GM23338 (cell line): ENCODE results near the gene RRN3.
"Not testable (repeated sequence)": the region's sequence is repeated elsewhere in the genome, so short reads cannot be mapped to it uniquely, and the experiment has no call there.

Experiments used
- CREB1 ChIP-seq: fragments of 250-450 bp; sonication (Bioruptor Pico); IDR thresholded peaks from 2 replicates; pipeline ENCODE4 v1.5.0; 2020; ENCODE audit warnings: low read depth, mild to moderate bottlenecking, moderate library complexity
- EZH2 ChIP-seq: fragments of 200-600 bp; sonication (generic); IDR thresholded peaks from one replicate; pipeline ENCODE4 v1.8.0; 2017; ENCODE audit warnings: antibody characterized with exemption, mild to moderate bottlenecking, low read depth; ENCODE audit not compliant: unreplicated experiment
- EZH2phosphoT487 ChIP-seq: fragments of 200-600 bp; sonication (generic); IDR thresholded peaks from one replicate; pipeline ENCODE4 v1.8.1; 2018; ENCODE audit warnings: antibody characterized with exemption; ENCODE audit not compliant: unreplicated experiment
- JUNB ChIP-seq: IDR thresholded peaks from one replicate; pipeline ENCODE4 v1.6.1; 2016; ENCODE audit warnings: antibody characterized with exemption; ENCODE audit not compliant: unreplicated experiment
- POLR2AphosphoS5 ChIP-seq: IDR thresholded peaks from 2 replicates; pipeline ENCODE4 v1.6.1; 2016; ENCODE audit warnings: antibody characterized with exemption, low read depth
- ZNF114 ChIP-seq: fragments of 250-450 bp; sonication (Bioruptor Pico); IDR thresholded peaks from 2 replicates; pipeline ENCODE4 v1.5.0; 2020; ENCODE audit warnings: mild to moderate bottlenecking, moderate library complexity
- ZNF331 ChIP-seq: fragments of 250-450 bp; sonication (Bioruptor Pico); IDR thresholded peaks from 2 replicates; pipeline ENCODE4 v1.5.0; 2020; ENCODE audit warnings: low read depth, mild to moderate bottlenecking, moderate library complexity
- TF ChIP-seq, protein P1 (sequence below), 2 experiments: fragments of 200-600 bp in 1 of 2; sonication (generic) in 1 of 2; conservative IDR thresholded peaks; 2 replicates each; pipeline versions ENCODE4 v1.5.1 to v1.6.1; 2016 to 2017; ENCODE audit warnings: antibody characterized with exemption in 2 of 2, low read depth in 2 of 2, mild to moderate bottlenecking in 2 of 2, moderate library complexity in 1 of 2

DNA sequence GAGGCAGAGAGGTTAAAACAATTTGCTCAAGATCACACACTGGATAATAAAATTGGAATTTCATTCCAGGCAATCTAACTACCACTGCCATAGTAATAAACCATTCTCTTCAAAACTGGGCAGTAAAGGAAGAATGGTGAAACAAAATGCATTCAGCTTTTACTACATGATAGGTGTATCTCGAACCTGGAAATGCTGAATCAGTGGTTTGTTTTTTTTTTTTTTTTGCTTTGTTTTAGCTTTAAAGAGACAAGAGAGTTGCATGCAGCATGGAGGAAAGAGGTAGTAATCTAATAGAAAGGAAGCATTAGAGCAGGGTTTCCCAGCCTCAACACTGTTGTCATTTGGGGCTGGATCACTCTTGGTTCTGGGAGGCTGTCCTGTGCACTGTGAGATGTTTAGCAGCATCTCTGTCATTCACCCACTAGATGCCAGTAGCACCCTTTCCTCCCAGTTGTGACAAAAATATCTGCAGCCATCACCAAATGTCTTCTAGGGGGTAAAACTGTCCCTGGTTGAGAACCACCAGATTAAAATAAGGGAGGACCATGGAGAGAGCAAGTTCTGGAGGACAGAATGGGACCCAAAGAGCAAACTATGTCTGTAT, 3.3 kb downstream of the RRN3 start:
- TF ChIP-seq, protein P1, sequence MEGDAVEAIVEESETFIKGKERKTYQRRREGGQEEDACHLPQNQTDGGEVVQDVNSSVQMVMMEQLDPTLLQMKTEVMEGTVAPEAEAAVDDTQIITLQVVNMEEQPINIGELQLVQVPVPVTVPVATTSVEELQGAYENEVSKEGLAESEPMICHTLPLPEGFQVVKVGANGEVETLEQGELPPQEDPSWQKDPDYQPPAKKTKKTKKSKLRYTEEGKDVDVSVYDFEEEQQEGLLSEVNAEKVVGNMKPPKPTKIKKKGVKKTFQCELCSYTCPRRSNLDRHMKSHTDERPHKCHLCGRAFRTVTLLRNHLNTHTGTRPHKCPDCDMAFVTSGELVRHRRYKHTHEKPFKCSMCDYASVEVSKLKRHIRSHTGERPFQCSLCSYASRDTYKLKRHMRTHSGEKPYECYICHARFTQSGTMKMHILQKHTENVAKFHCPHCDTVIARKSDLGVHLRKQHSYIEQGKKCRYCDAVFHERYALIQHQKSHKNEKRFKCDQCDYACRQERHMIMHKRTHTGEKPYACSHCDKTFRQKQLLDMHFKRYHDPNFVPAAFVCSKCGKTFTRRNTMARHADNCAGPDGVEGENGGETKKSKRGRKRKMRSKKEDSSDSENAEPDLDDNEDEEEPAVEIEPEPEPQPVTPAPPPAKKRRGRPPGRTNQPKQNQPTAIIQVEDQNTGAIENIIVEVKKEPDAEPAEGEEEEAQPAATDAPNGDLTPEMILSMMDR (conservative IDR thresholded peaks at IDR 0.05; ENCODE audit: low read depth in 2 of 2): not testable (repeated sequence)
- TF ChIP-seq EZH2phosphoT487; ZNF114 (CRISPR knock-in tag); CREB1 (CRISPR knock-in tag); EZH2; POLR2AphosphoS5; JUNB; ZNF331 (CRISPR knock-in tag): not testable (repeated sequence)
